A204.1 (cell line): ENCODE results near the gene PRADC1.

ENCODE experiments used
- FAIRE-seq: peaks from 2 replicates; lab custom pipeline; 2012; peaks lifted over from hg19 to GRCh38; lab: Jason Lieb, UNC

PRADC1 gene

GRCh38 chr2:73258186-73258912 is 25.3 kb upstream of the PRADC1 start:
- FAIRE-seq: no peak

GRCh38 chr2:73257425-73258125 is 24.5 kb upstream of the PRADC1 start:
- FAIRE-seq: no peak

- no peak for FAIRE-seq
Observed at GRCh38 chr2:73257021-73257420, 24.0 kb upstream of the PRADC1 start.

GRCh38 chr2:73256618-73256922 is 23.5 kb upstream of the PRADC1 start:
- FAIRE-seq: no peak

DNA sequence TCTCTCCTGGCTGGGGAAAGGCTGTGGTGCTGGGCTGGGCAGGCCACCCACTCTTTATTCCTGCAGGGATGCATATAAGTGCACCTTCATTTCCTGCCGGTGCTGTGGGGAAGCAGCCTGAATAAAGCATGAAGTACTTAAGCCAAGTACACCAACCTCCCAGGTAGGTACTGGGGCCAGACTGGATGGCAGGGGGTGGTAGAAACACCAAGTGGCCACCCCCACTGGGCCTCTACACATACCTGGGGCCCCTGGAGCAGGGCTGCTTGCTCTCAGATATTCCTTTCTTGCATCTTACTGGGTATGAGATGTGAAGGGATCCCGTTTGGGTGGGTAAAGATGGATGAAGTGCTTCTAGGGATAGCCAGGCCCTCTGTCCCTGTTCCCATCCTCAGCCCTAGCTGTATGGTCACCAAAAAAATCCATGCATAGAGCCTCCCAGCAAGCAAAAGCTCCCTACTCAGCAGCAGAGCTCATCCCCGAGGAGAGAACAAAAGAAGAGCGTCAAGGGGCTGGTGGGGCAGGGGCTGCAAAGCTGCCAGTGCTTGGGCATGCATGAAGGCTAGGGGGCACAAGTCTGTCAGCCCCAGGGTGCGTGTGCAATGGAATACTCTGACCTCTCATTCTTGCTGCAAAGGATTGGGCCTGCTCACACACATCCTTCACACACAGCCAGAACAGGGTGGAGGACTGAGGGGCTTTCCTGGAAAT is 23.0 kb upstream of the PRADC1 start:
- no peak for FAIRE-seq

- no peak for FAIRE-seq
Observed at GRCh38 chr2:73255007-73255644, 22.1 kb upstream of the PRADC1 start.

DNA sequence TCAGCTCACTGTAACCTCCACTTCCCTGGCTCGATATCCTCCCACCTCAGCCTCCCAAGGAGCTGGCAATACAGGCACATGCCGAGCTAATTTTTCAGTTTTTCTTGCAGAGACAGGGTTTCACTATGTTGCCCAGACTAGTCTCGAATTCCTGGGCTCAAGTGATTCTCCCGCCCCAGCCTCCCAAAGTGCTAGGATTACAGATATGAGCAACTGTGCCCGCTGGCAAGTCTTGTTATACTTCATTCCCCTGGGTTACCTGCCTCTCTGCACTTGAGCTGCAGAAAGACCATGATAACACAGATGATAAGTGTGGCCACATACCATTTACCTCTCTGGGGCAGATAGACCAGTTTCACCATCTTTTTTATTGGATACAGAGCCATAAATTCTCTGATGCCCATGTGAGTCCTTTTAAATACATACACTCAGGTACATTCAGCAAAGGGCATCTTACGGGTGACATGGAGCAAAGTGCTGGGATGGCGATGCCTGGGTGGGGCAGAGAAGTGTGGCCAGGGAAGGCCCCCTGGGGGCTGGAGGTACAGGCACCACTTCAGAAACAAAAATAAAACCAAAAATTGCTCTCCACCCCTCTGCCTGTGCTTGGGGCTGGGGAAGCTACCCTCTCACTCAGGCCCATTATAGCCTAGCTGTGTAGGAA is 21.4 kb upstream of the PRADC1 start:
- FAIRE-seq: no peak

DNA sequence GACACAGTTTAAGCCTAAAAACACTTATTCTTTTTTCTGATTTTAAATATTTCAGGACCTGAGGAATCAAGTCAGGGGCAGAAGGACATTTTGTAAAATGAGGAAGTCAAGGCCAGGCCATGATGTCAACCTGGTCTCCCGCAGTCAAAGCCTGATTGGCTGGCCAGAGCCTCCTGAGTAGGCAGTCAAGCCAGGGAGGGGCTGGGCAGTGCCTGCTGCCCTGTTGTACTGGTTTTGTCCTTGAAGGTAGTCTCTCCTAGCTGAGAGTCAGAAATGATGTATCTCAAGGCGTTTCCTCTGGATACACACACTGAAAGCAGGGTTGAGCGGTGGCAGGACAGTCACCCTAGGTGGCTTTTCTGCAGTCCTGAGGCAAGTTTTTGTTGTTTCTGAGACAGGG is 20.9 kb upstream of the PRADC1 start:
- FAIRE-seq: no peak

GRCh38 chr2:73253400-73253799 is 20.4 kb upstream of the PRADC1 start:
- no peak for FAIRE-seq

DNA sequence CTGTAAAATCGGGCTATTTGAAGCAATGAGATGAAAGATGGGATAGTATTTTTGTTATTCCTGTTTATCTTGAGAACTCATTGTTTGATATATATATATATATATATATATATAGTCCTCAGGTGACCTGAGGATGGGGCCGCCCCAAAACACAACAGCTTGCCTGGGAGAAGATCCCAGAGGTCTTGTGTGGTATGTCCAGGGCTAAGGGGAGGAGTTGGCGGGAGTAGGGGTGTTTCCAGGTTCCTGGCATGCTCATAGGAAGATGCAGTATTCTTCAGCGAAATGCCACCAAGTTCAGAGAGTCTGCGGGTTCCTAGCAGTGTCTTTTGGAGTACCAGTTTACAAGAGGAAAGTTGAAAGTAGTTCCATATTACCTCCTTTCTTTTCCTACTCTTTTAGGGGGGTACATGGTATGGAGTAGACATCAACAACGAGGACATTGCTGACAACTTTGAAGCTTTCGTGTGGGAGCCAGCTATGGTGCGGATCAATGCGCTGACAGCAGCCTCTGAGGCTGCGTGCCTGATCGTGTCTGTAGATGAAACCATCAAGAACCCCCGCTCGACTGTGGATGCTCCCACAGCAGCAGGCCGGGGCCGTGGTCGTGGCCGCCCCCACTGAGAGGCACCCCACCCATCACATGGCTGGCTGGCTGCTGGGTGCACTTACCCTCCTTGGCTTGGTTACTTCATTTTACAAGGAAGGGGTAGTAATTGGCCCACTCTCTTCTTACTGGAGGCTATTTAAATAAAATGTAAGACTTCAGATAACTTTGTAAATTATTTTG is 19.4 kb upstream of the PRADC1 start:
- FAIRE-seq: no peak

DNA sequence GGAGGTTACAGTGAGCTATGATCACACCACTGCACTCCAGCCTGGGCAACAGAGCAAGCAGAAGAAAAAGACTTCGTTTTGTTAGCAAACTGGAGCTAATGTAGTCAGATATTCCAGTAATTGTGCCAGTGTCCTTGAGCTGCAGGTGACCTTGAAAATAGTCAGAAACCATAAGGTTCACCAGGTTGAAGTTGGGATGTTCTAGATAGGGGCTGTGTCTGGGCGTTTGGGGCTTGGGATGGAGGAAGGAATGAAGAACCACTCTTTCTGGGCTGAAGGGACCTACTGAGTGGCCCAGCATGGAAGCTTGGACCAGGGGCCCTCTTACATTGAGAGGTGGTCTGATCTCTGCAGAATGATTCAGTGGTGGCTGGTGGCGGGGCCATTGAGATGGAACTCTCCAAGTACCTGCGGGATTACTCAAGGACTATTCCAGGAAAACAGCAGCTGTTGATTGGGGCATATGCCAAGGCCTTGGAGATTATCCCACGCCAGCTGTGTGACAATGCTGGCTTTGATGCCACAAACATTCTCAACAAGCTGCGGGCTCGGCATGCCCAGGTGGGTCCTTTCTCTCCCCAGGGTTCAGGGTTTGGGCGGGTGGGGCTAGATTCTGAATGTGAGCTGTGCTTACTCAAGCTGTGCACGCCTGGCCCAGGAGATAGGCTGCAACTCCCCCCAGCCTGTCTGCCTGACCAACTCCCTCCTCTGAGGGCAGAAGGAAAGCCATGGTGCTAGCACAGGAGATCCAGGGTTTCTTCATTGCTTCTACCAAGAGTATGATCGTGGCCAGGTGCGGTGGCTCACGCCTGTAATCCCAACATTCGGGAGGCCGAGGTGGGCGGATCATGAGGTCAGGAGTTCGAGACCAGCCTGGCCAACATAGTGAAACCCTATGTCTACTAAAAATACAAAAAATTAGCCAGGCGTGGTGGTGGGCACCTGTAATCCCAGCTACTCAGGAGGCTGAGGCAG is 18.1 kb upstream of the PRADC1 start:
- no peak for FAIRE-seq

GRCh38 chr2:73249636-73250035 is 16.6 kb upstream of the PRADC1 start:
- FAIRE-seq: no peak

- no peak for FAIRE-seq
Observed at GRCh38 chr2:73246850-73247249, 13.8 kb upstream of the PRADC1 start.

GRCh38 chr2:73244580-73244979 is 11.5 kb upstream of the PRADC1 start:
- FAIRE-seq: no peak

DNA sequence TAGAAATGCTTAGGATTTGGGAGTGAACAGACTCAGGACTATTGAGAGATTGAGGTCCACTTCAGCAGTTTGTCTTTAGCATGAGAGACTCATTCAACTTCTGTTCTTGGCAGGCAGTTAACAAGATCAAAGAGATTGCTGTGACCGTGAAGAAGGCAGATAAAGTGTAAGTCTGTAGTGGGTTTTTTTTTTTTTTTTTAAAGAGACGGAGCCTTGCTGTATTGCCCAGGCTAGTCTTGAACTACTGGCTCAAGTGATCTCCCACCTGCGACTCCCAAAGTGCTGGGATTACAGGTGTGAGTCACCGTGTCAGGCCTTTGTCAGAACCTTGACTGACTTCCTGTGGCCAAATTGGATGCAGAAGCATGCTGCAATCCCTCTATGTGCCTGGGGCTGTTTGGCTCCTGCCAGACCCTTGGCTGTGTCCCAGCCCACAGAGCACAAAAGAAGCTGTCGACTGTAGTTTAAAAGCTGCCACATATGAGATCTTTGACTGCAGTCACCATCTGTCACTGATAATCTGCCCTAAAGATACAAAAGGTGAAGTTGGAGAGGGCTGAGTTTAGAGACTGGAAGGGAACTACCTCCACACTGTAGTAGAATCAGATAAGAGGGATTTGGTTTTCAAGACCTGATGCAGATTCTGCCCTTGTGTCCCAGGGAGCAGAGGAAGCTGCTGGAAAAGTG is 11.0 kb upstream of the PRADC1 start:
- FAIRE-seq: no peak

DNA sequence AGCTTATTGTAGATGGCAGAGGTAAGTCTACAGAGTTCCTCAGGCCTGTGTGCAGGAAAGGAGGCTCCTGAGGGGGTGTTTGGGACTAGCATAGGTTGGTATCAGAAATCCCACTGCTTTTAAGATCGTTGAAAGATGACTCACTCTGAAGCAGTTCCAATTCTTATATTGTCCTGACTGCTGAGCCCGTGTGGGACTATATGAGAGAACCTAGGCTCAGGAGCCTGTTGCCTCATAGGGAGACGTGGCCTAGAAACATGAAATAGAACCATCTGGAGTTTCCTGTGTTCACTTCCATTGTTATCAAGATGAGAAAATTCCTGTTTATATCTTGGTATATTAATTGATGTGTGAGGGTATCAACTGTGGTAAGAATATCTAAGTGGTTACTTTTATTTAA is 6.7 kb upstream of the PRADC1 start:
- no peak for FAIRE-seq

DNA sequence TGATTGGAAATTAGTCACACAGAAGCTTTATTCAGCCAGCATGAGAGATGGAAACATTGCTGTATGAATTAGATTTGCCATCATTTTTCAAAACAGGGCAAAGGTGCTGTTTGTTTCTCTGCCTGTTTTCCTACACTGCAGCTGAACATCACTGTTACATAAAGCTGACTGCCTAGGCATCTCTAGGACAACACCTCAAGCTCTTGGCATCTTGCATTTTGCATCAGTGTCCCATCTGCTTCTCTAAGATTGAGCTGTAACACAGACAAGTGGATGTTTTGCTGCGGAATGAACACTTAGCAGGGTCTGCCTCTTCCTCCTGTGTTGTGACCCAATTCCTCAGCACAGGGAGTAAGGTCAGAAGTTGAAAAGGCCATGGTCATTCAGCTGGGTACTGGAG is 5.9 kb upstream of the PRADC1 start:
- no peak for FAIRE-seq

GRCh38 chr2:73238149-73238548 is 5.1 kb upstream of the PRADC1 start:
- no peak for FAIRE-seq

DNA sequence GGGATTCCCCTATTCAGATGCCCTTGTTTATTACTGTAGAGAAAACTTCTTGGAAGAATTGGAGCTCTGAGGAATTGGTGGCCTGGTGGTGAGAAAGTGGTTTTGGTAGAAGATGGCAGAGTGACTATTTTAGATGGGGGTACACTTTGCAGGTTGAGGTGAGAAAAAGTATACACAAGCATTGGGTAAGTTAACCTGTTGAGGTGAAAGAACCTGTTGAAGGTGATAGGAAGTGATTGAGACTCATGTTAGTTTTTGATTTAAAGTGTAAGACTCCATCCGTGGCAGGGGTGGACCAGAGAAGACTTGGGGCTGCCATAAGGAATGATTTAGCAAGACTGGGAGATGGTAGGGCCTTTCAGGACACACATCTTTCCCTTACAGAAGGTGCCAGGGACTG is 4.1 kb upstream of the PRADC1 start:
- no peak for FAIRE-seq
